ENCODE results near the gene TMEM97.

Gene TMEM97

GRCh38 chr17:28339431-28339830, 20.4 kb downstream of the TMEM97 start:
- H3K27me3 ChIP-seq (ENCODE audit: control insufficient read depth, insufficient read depth, low read length), result no peaks in the 10 kb centered on the region

DNA sequence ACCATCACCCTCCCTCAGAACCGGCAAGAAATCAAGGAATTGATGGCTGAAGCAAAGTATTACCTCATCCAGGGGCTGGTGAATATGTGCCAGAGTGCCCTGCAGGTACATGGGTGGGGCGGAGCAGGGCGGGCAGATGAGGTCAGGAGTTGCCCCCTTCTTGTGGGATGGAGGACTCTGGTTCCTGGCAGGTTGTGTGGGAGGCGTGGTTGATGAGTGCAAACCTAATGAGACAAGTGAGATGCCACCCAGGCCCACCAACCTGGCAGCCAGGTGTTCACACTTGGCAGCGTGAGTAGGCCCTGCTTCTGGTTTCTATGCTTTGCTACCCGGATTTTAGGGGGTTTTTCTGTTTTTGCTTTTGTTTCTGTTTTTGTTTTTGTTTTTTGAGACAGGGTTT, 21.4 kb downstream of the TMEM97 start:
- H3K9ac ChIP-seq (ENCODE audit: low read length), result no peak overlapping the region
- H3K4me1 ChIP-seq (ENCODE audit: control insufficient read depth, insufficient read depth, low read length), result peaks cover 6% of the 10 kb centered on the region; the same call in 1 of the 2 replicates
- peaks cover 66% of the 10 kb centered on the region for H3K36me3 ChIP-seq (ENCODE audit: control insufficient read depth, insufficient read depth, low read length)

More at GRCh38 chr17:28339431-28339830, 20.4 kb downstream of the TMEM97 start:
- Histone ChIP-seq H3K4me1 (ENCODE audit: control insufficient read depth, insufficient read depth, low read length) (peaks cover 9% of the 10 kb centered on the region), H3K36me3 (ENCODE audit: control insufficient read depth, insufficient read depth, low read length) (peaks cover 57% of the 10 kb centered on the region), H3K9me3 (ENCODE audit: control insufficient read depth, insufficient read depth, low read depth, low read length) (no peaks in the 10 kb centered on the region), H3K9ac (ENCODE audit: low read length) (no peak overlapping the region), H3K4me3 (ENCODE audit: low read depth, low read length) (no peak overlapping the region), H3K27ac (ENCODE audit: low read depth, low read length) (peak overlapping the region; percentile 14; the same call in 1 of the 2 replicates)

DNA sequence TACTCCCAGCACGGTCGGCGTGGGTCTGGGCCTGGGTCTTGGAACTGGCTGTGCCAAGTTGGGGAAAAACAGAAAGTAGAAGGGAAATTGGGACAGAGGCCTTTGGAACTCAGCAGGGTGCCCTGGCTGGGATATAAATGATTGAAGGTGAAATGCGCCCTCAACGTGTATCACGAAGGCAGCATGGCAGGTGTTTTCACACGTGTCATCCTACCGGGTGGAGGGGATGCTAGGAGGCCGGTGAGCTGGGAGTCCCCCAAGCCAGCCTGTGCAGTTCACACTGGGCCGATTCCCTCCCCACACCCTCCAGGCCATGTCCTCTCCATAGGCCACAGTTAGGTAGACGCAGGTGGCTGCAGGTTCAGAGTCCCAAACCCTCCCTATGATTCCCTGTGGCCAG, 22.5 kb downstream of the TMEM97 start:
- no peaks in the 10 kb centered on the region for H3K9me3 ChIP-seq (ENCODE audit: control insufficient read depth, insufficient read depth, low read depth, low read length)
- no peak overlapping the region for H3K27ac ChIP-seq (ENCODE audit: low read depth, low read length)
- no peaks in the 10 kb centered on the region for H3K27me3 ChIP-seq (ENCODE audit: control insufficient read depth, insufficient read depth, low read length)
- H3K4me3 ChIP-seq (ENCODE audit: low read depth, low read length), result no peak overlapping the region
- peaks cover 77% of the 10 kb centered on the region for H3K36me3 ChIP-seq (ENCODE audit: control insufficient read depth, insufficient read depth, low read length)
- no peak overlapping the region for H3K9ac ChIP-seq (ENCODE audit: low read length)
- H3K4me1 ChIP-seq (ENCODE audit: control insufficient read depth, insufficient read depth, low read length), result peaks cover 8% of the 10 kb centered on the region; the same call in 1 of the 2 replicates

More for the DNA sequence above, 21.4 kb downstream of the TMEM97 start:
- Histone ChIP-seq H3K4me3 (ENCODE audit: low read depth, low read length) (no peak overlapping the region), H3K27me3 (ENCODE audit: control insufficient read depth, insufficient read depth, low read length) (no peaks in the 10 kb centered on the region), H3K27ac (ENCODE audit: low read depth, low read length) (no peak overlapping the region), H3K9me3 (ENCODE audit: control insufficient read depth, insufficient read depth, low read depth, low read length) (no peaks in the 10 kb centered on the region)

DNA sequence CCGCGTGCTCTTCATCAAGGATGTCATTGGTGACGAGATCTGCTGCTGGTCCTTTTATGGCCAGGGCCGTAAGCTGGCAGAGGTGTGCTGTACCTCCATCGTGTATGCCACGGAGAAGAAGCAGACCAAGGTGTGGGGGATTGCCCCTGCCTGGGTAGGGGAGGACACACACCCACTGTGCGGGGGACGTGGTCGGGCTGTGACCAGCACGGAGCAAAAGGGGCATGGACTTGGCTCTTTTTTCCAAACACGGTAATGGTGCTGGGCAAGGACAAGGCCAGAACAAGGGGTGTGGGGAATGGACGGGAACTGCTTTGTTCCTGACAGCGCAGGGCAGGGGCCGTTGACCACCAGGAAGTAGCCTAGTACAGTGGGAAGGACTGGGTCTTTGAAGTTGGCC, 23.3 kb downstream of the TMEM97 start:
- Histone ChIP-seq H3K36me3 (ENCODE audit: control insufficient read depth, insufficient read depth, low read length) (peaks cover 85% of the 10 kb centered on the region), H3K9ac (ENCODE audit: low read length) (no peak overlapping the region), H3K27ac (ENCODE audit: low read depth, low read length) (no peak overlapping the region), H3K4me1 (ENCODE audit: control insufficient read depth, insufficient read depth, low read length) (peaks cover 10% of the 10 kb centered on the region; the same call in 1 of the 2 replicates), H3K27me3 (ENCODE audit: control insufficient read depth, insufficient read depth, low read length) (no peaks in the 10 kb centered on the region), H3K9me3 (ENCODE audit: control insufficient read depth, insufficient read depth, low read depth, low read length) (no peaks in the 10 kb centered on the region), H3K4me3 (ENCODE audit: low read depth, low read length) (no peak overlapping the region)

DNA sequence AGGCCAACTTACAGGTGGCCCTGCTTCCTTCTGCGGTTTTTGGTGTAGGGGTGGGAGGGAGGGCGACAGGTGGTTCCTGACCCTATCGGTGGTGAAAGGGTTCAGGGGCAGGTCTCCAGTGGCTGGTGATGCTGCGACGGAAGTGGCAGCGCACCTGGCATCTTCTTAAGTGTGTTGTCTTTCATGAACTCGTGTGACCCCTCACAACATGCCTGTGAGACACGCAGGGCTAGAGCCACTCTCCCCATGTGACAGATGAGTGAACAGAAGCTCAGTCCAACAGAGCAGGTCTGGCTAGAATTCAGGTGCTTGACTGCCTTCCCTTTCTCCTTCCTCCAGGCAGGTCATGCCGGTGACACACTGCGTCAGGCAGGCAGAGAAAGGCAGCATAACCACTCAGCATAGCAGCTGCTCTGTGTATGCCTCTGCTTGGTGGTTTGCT, 24.5 kb downstream of the TMEM97 start:
- H3K36me3 ChIP-seq (ENCODE audit: control insufficient read depth, insufficient read depth, low read length), result peaks cover 95% of the 10 kb centered on the region

GRCh38 chr17:28344011-28344410, 25.0 kb downstream of the TMEM97 start:
- Histone ChIP-seq H3K27ac (ENCODE audit: low read depth, low read length) (no peak overlapping the region), H3K4me3 (ENCODE audit: low read depth, low read length) (no peak overlapping the region), H3K27me3 (ENCODE audit: control insufficient read depth, insufficient read depth, low read length) (no peaks in the 10 kb centered on the region), H3K4me1 (ENCODE audit: control insufficient read depth, insufficient read depth, low read length) (peaks cover 13% of the 10 kb centered on the region; the same call in 1 of the 2 replicates), H3K9ac (ENCODE audit: low read length) (no peak overlapping the region), H3K36me3 (ENCODE audit: control insufficient read depth, insufficient read depth, low read length) (peaks cover 98% of the 10 kb centered on the region), H3K9me3 (ENCODE audit: control insufficient read depth, insufficient read depth, low read depth, low read length) (no peaks in the 10 kb centered on the region)

More for the DNA sequence above, 24.5 kb downstream of the TMEM97 start:
- H3K4me3 ChIP-seq (ENCODE audit: low read depth, low read length), result no peak overlapping the region
- H3K9ac ChIP-seq (ENCODE audit: low read length), result no peak overlapping the region
- H3K9me3 ChIP-seq (ENCODE audit: control insufficient read depth, insufficient read depth, low read depth, low read length), result no peaks in the 10 kb centered on the region
- peaks cover 13% of the 10 kb centered on the region; the same call in 1 of the 2 replicates for H3K4me1 ChIP-seq (ENCODE audit: control insufficient read depth, insufficient read depth, low read length)
- H3K27ac ChIP-seq (ENCODE audit: low read depth, low read length), result no peak overlapping the region
- no peaks in the 10 kb centered on the region for H3K27me3 ChIP-seq (ENCODE audit: control insufficient read depth, insufficient read depth, low read length)

GRCh38 chr17:28344435-28344901, 25.5 kb downstream of the TMEM97 start:
- no peaks in the 10 kb centered on the region for H3K27me3 ChIP-seq (ENCODE audit: control insufficient read depth, insufficient read depth, low read length)
- no peak overlapping the region for H3K27ac ChIP-seq (ENCODE audit: low read depth, low read length)
- H3K4me3 ChIP-seq (ENCODE audit: low read depth, low read length), result no peak overlapping the region
- H3K9me3 ChIP-seq (ENCODE audit: control insufficient read depth, insufficient read depth, low read depth, low read length), result no peaks in the 10 kb centered on the region
- H3K36me3 ChIP-seq (ENCODE audit: control insufficient read depth, insufficient read depth, low read length), result peaks cover 98% of the 10 kb centered on the region
- H3K9ac ChIP-seq (ENCODE audit: low read length), result no peak overlapping the region
- H3K4me1 ChIP-seq (ENCODE audit: control insufficient read depth, insufficient read depth, low read length), result peaks cover 13% of the 10 kb centered on the region; the same call in 1 of the 2 replicates

DNA sequence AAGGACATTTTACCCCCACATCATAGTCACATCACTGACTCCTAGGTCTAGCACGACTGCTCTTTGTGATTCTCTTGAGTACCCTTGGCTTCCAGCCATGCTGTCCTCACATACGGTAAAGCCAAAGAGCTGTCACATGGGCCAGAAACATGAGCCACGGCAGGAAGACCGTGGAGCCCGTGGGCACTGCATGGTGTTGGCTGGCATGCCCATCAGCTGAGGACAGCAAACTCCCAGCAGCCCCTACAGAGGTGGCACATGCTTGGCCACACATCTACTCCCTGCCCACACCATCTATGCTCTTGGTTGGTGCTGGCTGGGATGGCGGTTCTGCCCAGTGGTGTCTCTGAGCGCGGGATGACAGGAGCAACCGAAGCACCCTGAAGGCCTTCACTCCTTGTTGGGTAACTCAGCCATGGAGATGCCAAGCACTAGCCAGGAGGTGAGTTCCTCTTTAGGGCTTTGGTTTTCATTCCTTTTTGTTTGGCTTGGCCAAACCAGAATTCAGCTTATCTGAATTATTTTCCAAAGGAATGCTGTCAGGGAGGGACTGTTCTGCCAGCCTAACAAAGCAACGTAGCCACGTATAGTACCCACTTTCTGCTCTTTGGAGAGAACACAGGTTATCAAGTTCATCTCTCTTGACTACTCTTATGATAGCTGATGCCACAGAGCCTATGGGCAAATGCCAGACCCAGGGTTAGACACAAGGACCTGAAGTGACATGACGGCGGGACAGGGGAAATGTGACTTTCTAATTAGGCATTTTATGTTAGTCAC, 26.6 kb downstream of the TMEM97 start:
- no peak overlapping the region for H3K4me3 ChIP-seq (ENCODE audit: low read depth, low read length)
- H3K27ac ChIP-seq (ENCODE audit: low read depth, low read length), result no peak overlapping the region
- no peaks in the 10 kb centered on the region for H3K27me3 ChIP-seq (ENCODE audit: control insufficient read depth, insufficient read depth, low read length)
- H3K9ac ChIP-seq (ENCODE audit: low read length), result no peak overlapping the region
- H3K36me3 ChIP-seq (ENCODE audit: control insufficient read depth, insufficient read depth, low read length), result peaks cover 98% of the 10 kb centered on the region
- H3K9me3 ChIP-seq (ENCODE audit: control insufficient read depth, insufficient read depth, low read depth, low read length), result no peaks in the 10 kb centered on the region
- peaks cover 13% of the 10 kb centered on the region; the same call in 1 of the 2 replicates for H3K4me1 ChIP-seq (ENCODE audit: control insufficient read depth, insufficient read depth, low read length)

DNA sequence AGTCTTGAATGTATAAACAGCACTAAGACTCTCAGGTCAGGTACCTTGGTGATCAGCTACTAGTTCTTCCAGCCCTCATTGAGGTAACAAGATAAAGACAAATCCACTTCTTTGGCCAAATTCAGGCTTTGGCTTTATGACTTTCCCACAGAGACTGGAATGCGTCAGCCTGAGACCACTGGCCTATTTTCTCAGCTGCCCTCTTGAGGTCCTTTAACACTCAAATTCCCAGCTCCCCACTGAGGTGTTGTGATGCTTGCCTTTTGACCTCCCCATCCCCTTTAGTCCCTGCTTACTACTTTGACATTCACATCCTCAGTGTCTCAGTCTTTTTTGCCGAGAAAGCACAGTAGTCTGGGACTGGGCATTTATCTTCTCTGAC, 27.2 kb downstream of the TMEM97 start:
- no peaks in the 10 kb centered on the region for H3K27me3 ChIP-seq (ENCODE audit: control insufficient read depth, insufficient read depth, low read length)
- no peak overlapping the region for H3K4me3 ChIP-seq (ENCODE audit: low read depth, low read length)
- peaks cover 98% of the 10 kb centered on the region for H3K36me3 ChIP-seq (ENCODE audit: control insufficient read depth, insufficient read depth, low read length)
- H3K27ac ChIP-seq (ENCODE audit: low read depth, low read length), result no peak overlapping the region
- peaks cover 13% of the 10 kb centered on the region; the same call in 1 of the 2 replicates for H3K4me1 ChIP-seq (ENCODE audit: control insufficient read depth, insufficient read depth, low read length)
- no peak overlapping the region for H3K9ac ChIP-seq (ENCODE audit: low read length)
- no peaks in the 10 kb centered on the region for H3K9me3 ChIP-seq (ENCODE audit: control insufficient read depth, insufficient read depth, low read depth, low read length)

GRCh38 chr17:28346746-28347246, 27.8 kb downstream of the TMEM97 start:
- H3K36me3 ChIP-seq (ENCODE audit: control insufficient read depth, insufficient read depth, low read length), result peaks cover 98% of the 10 kb centered on the region
- no peaks in the 10 kb centered on the region for H3K27me3 ChIP-seq (ENCODE audit: control insufficient read depth, insufficient read depth, low read length)
- peak overlapping the region; percentile 34; the same call in 1 of the 2 replicates for H3K27ac ChIP-seq (ENCODE audit: low read depth, low read length)

More at GRCh38 chr17:28346746-28347246, 27.8 kb downstream of the TMEM97 start:
- Histone ChIP-seq H3K4me1 (ENCODE audit: control insufficient read depth, insufficient read depth, low read length) (peaks cover 13% of the 10 kb centered on the region; the same call in 1 of the 2 replicates), H3K9ac (ENCODE audit: low read length) (no peak overlapping the region), H3K9me3 (ENCODE audit: control insufficient read depth, insufficient read depth, low read depth, low read length) (no peaks in the 10 kb centered on the region), H3K4me3 (ENCODE audit: low read depth, low read length) (no peak overlapping the region)

Data from HUES6 (cell line).